ENCODE data around the gene SMYD3.

SMYD3 gene

DNA sequence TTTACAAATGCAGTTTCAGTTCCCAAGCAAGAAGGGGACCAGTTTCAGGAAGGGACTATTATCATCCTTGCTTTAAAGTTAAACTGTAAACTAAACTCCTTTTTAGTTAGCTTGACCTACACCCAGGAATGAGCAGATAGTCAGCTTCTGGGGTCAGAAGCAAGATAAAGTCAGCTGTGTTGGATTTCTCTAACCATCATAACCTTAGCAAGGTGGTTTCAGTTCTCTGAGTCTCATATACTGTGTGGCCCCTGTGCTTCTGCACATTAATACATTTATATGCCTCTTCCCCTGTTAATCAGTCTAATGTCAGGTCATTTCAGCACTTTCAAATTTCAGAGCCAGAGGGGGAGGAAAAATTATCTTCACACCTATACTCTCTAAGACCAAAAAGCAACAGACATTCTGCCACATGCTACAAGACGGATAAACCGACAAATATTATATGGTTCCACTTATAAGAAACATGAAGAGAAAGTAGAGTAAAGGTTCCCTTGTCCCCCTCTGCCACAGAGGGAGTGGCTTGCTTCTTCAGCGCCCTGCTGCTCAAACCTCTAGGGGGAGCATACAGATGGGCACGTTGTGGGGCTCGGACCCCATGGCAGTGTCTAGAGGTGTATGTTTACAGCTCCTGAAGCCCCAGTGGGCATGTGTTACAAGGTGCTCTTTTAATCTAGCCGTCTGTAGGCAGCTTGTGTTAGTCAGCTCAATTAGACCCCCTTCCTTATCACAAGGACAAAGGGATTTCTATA, 89.1 kb downstream of the SMYD3 start:
- Histone ChIP-seq H3K36me3 (replicated peaks; ENCODE audit: insufficient read depth, low read length) (no peaks in the 10 kb centered on the region), H3F3A (ENCODE audit: insufficient read depth, low read length) (no peaks in the 10 kb centered on the region), H3K4me2 (ENCODE audit: low read depth, low read length) (no peak overlapping the region), H3K9ac (ENCODE audit: low read length) (no peak overlapping the region), H3K9me2 (replicated peaks; ENCODE audit: insufficient read depth, low read length) (no peaks in the 10 kb centered on the region), H3K27me3 (replicated peaks; ENCODE audit: insufficient read depth, low read length) (no peaks in the 10 kb centered on the region), H3K9me3 (replicated peaks; ENCODE audit: insufficient read depth, low read length) (no peaks in the 10 kb centered on the region), H4K20me1 (ENCODE audit: insufficient read depth, low read length) (no peaks in the 10 kb centered on the region), H3K79me2 (ENCODE audit: low read length) (no peaks in the 10 kb centered on the region), H2AFZ (ENCODE audit: low read length) (no peak overlapping the region), H3K4me3 (ENCODE audit: low read length) (no peak overlapping the region), H3K27ac (ENCODE audit: low read length) (no peak overlapping the region), H3K4me1 (ENCODE audit: low read length) (no peaks in the 10 kb centered on the region)
- TF ChIP-seq EZH2 (optimal IDR thresholded peaks at IDR 0.05; ENCODE audit: low read depth, low read length): no peak
- TF ChIP-seq, protein P1, sequence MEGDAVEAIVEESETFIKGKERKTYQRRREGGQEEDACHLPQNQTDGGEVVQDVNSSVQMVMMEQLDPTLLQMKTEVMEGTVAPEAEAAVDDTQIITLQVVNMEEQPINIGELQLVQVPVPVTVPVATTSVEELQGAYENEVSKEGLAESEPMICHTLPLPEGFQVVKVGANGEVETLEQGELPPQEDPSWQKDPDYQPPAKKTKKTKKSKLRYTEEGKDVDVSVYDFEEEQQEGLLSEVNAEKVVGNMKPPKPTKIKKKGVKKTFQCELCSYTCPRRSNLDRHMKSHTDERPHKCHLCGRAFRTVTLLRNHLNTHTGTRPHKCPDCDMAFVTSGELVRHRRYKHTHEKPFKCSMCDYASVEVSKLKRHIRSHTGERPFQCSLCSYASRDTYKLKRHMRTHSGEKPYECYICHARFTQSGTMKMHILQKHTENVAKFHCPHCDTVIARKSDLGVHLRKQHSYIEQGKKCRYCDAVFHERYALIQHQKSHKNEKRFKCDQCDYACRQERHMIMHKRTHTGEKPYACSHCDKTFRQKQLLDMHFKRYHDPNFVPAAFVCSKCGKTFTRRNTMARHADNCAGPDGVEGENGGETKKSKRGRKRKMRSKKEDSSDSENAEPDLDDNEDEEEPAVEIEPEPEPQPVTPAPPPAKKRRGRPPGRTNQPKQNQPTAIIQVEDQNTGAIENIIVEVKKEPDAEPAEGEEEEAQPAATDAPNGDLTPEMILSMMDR (IDR thresholded peaks at IDR 0.05; ENCODE audit: low read length): no peak
- no peak for TF ChIP-seq EZH2phosphoT487 (IDR thresholded peaks at IDR 0.05; ENCODE audit: low read length)
- no peak for DNase-seq

DNA sequence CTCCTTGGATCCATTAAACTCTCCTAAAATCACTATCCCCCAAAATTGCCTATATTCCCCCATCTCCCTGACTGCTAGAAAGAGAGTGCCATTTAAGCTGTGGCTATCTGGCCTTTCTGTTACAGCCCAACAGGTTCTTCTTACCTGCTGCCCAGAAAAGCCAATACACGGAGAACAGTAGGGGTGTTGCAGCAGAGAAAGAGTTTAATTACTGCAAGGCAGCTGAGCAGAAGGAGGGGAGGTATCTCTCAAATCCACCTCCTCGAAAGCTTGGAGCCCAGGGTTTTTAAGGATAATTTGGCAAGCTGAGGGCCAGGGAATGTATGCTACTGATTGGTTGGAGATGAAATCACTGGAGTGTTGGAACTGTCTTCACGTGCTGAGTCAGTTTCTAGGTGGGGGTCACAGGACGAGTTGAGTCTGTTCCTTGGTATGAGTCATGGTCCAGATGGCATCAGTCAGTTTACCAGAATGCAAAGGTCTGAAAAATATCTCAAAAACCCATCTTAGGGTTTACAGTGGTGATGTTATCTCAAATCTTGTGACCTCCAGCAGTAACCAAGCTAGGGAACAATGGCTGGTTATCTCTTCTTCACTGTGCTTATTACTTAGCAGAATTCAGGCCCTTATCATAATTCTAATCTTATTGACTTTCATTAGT, 89.8 kb downstream of the SMYD3 start:
- Histone ChIP-seq H2AFZ (ENCODE audit: low read length) (no peak overlapping the region), H3K9me3 (replicated peaks; ENCODE audit: insufficient read depth, low read length) (no peaks in the 10 kb centered on the region), H3K79me2 (ENCODE audit: low read length) (no peaks in the 10 kb centered on the region), H3K4me3 (ENCODE audit: low read length) (no peak overlapping the region), H3K9me2 (replicated peaks; ENCODE audit: insufficient read depth, low read length) (no peaks in the 10 kb centered on the region), H3K27me3 (replicated peaks; ENCODE audit: insufficient read depth, low read length) (no peaks in the 10 kb centered on the region), H3K27ac (ENCODE audit: low read length) (no peak overlapping the region), H3K4me1 (ENCODE audit: low read length) (no peaks in the 10 kb centered on the region), H3F3A (ENCODE audit: insufficient read depth, low read length) (no peaks in the 10 kb centered on the region), H3K9ac (ENCODE audit: low read length) (no peak overlapping the region), H4K20me1 (ENCODE audit: insufficient read depth, low read length) (no peaks in the 10 kb centered on the region), H3K4me2 (ENCODE audit: low read depth, low read length) (no peak overlapping the region), H3K36me3 (replicated peaks; ENCODE audit: insufficient read depth, low read length) (no peaks in the 10 kb centered on the region)
- TF ChIP-seq EZH2 (optimal IDR thresholded peaks at IDR 0.05; ENCODE audit: low read depth, low read length): no peak
- TF ChIP-seq, protein P1 (IDR thresholded peaks at IDR 0.05; ENCODE audit: low read length): no peak
- no peak for TF ChIP-seq EZH2phosphoT487 (IDR thresholded peaks at IDR 0.05; ENCODE audit: low read length)
- no peak for DNase-seq

DNA sequence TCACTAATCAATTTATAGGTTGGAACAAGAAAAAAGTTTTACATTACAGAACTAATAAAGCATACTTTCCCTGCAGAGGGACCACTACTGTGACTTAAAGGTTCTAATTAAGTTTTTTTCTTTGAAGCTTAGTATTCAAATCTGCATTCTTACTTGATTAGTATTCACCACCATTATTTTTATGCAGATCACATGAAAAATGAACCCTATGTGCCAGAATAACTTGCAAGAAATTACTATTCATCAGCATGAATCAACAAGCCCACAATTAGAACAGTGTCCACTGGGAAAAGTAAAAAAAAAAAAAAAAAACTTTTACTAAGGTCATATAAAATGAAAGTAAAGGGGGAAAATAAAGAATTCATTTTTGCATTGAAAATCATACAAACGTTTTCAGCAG, 90.8 kb downstream of the SMYD3 start:
- Histone ChIP-seq H3K9me2 (replicated peaks; ENCODE audit: insufficient read depth, low read length) (no peaks in the 10 kb centered on the region), H3K27ac (ENCODE audit: low read length) (no peak overlapping the region), H3K9ac (ENCODE audit: low read length) (no peak overlapping the region), H3K4me2 (ENCODE audit: low read depth, low read length) (no peak overlapping the region), H2AFZ (ENCODE audit: low read length) (no peak overlapping the region), H3F3A (ENCODE audit: insufficient read depth, low read length) (no peaks in the 10 kb centered on the region), H4K20me1 (ENCODE audit: insufficient read depth, low read length) (no peaks in the 10 kb centered on the region), H3K79me2 (ENCODE audit: low read length) (no peaks in the 10 kb centered on the region), H3K4me3 (ENCODE audit: low read length) (no peak overlapping the region), H3K27me3 (replicated peaks; ENCODE audit: insufficient read depth, low read length) (no peaks in the 10 kb centered on the region), H3K36me3 (replicated peaks; ENCODE audit: insufficient read depth, low read length) (no peaks in the 10 kb centered on the region), H3K4me1 (ENCODE audit: low read length) (no peaks in the 10 kb centered on the region), H3K9me3 (replicated peaks; ENCODE audit: insufficient read depth, low read length) (no peaks in the 10 kb centered on the region)
- TF ChIP-seq EZH2phosphoT487 (IDR thresholded peaks at IDR 0.05; ENCODE audit: low read length) (no peak), EZH2 (optimal IDR thresholded peaks at IDR 0.05; ENCODE audit: low read depth, low read length) (no peak)
- TF ChIP-seq, protein P1 (IDR thresholded peaks at IDR 0.05; ENCODE audit: low read length): no peak
- no peak for DNase-seq
